HuH-7 (cell line): ENCODE results near the gene FGF12.

ENCODE experiments used
- DNase-seq: peaks from one replicate; pipeline ENCODE4 v3.0.0; 2011; ENCODE audit warnings: low spot score

FGF12 gene

GRCh38 chr3:192186498-192186897 is 540.8 kb downstream of the FGF12 start:
- no peak for DNase-seq

DNA sequence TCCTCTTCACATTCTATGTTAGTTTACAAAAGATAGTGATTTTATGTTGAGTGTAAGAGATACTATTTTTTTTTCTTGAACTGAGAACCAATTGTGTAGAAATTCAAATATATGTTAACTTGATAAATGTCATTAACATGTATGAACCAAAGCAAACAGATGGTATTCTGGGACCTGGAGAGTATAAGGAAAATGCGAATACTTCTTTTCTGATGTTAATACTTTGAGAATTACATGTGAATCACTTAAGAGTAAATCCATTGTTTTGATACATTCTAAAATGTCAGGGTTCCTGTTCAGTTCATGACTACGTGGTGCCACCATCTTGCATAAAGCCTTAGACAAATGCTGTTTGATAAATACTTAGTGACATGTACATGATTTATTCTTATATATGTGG is 541.3 kb downstream of the FGF12 start:
- DNase-seq, result no peak

- no peak for DNase-seq
These were observed 544.2 kb downstream of the FGF12 start for GRCh38 chr3:192183109-192183508.

- no peak for DNase-seq
These were observed 546.2 kb downstream of the FGF12 start for GRCh38 chr3:192181151-192181550.

DNA sequence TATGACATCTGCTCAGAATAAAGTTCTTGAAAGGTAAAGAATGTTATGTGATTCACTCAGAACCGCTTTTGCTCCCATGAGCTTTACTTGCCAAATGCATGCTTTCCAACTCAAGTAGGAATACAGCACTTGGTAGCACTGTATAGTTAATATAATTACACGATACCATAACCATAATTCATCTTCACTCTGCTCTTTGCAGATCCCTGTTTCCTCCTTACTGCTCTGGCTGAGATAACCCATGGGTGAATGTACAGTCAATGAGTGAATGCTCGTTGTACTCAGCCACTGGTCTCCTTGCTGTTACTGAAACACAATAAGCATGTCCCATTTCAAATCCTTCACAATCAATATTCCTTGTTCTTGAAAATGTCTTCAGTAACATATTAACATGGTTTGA is 550.0 kb downstream of the FGF12 start:
- DNase-seq, result no peak

- no peak for DNase-seq
These were observed 553.1 kb downstream of the FGF12 start for GRCh38 chr3:192174283-192174682.

DNA sequence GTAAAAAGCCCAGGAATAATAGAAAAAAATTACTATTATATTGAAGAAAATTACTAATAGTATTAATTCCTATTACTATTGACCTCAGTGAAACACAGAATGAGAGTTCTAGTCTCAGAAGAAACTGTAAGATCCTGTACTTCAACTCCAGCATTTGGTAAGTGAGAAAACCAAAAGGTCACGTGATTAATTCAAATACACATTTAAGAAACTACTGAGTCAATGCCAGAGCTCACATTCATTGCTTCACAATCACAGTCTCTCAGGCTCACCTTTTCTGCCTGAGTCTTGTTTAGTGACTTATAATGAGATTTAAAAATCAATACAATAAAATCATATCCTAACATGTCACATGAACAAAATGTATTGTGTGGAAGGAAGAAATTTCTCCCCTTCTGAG is 556.1 kb downstream of the FGF12 start:
- DNase-seq, result no peak

DNA sequence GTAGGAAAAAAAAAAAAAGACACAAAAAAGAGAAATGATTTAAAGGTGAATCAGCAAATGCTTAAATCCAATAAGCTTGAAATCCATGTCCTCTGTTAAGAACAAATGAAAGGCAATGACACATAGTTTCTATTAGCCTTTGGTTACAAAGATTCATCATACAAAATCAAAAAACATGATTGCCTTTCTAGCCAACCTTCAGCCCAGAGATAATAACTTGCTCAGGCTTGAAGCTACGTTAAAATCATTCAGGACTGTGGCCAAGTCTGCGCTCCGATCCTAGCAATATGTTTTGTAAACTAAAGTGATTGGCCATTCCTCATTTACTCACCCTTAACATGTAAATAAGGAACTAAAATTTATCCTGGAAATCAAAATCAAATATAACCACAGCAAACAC is 556.7 kb downstream of the FGF12 start:
- no peak for DNase-seq

GRCh38 chr3:192170031-192170430 is 557.3 kb downstream of the FGF12 start:
- DNase-seq, result no peak

GRCh38 chr3:192169332-192169915 is 557.9 kb downstream of the FGF12 start:
- DNase-seq, result no peak

- no peak for DNase-seq
These were observed 559.1 kb downstream of the FGF12 start for GRCh38 chr3:192168202-192168601.

DNA sequence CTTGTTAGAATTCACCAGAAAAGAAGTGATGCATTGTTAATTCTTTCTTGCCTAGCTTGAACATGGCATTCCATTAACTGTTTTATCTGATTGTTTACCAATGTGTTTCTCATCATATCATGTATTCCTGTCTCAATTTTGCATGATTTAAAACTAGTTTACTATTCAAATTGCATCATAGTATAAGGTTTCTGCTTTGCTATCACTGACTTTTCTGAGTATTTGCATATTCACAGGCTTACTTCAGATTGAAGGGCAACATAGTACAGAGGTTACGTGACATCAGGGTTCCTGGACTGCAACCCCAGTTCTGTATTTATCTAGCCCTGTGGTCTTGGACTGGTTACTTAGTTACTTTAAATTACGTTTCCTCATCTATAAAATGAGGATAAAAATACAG is 561.8 kb downstream of the FGF12 start:
- DNase-seq, result no peak

DNA sequence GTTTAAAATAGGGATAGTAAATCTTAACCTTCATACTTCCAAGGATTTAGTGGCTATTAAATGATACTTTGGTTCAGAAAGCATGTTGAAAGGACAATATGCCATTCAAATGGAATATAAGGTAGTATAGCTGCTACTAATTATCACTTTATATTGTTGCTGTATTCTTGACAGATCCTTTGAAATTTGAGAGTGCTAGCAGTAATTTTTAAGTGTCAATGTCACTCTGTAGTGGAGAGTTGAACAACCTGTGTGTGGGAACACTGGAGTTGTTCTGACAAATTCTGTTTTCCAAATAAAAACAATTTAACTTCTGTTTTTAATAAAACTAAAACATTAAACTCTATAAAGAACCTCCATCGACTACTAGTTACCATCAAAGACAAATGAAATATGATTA is 565.7 kb downstream of the FGF12 start:
- DNase-seq, result no peak

- DNase-seq, result no peak
These were observed 571.0 kb downstream of the FGF12 start for GRCh38 chr3:192156382-192156781.

GRCh38 chr3:192155194-192155593 is 572.1 kb downstream of the FGF12 start:
- DNase-seq, result no peak

GRCh38 chr3:192133271-192133670 is 594.1 kb downstream of the FGF12 start:
- DNase-seq, result no peak

DNA sequence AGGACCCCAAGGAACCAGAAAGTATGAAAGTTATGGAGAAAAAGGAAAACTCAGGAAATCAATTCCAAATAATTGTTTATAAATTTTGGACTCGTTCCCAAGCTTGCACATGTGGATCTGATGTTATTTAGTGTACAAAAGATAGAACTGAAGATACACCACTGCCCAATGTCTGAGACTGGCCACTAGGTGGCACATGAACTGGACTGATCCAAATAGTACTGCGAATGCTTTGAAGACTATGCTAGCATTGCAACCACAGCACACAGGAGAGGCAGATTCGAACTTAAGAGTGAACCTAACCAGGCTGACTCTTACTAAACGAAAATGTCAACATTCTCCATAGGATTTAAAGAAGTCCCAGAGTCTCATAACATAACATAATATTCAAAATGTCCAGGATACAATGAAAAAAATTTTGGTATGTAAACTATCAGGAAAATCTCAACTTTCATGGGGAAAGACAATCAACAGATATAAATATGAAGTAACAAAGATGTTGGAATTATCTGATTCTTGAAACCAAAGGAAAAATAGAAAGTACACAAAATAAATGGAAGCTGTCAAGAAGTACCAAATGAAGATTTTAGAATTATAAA is 596.7 kb downstream of the FGF12 start:
- peak; percentile 47 for DNase-seq

DNA sequence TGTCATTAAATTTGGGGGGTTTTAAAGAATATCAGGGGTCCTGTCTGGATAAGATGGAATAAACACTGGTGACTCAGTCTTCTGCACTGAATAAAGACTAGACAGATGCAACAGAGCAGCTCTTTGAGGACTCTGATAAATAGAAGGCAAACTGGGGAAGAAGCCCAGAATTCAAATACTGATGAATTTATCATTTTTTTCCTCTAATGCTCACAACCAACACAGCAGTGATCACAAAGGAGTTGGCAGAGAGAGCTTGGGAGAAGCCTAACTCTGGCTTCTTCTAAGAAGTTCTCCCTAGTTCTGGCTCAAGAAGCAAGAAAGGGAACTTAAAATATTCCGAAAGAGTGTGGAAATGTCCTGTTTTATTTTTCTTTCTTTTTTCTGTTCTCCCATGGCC is 597.8 kb downstream of the FGF12 start:
- no peak for DNase-seq

DNA sequence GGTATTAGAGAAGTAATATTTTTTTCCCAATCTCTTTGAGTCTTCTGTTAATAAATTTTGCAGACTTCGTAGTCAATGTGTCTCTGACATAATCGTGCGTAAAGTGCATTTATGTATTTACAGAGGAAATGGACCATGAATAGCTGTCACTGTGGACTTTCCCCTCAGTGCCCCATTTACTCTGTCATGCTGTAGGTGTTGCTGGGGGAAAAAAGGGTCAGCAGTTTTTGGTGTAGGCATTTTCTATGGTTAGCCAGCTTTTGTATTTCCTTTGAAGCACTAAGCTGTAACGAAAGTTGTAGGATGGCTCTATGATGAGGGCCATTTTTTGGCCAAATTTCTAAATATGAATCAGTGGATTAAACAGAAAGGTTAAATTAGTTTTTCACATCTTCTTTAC is 598.4 kb downstream of the FGF12 start:
- DNase-seq, result peak; percentile 20

DNA sequence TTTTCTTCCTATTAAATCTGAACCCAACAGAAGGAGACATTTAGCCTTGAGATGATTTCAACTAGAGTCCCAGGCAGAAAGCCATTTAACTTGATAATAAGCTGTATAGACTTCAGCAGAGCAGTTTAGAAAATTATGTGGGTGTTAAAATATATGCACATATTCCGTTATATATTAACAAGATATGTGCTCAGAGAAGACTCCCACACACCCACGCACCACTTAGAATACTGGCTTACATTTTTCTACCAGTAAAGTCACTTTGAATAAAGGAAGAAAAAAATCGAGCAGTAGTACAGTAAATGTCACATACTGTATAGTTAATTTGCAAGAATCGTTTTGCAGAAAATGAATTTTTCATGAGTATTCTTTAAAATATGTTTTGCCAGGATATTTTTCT is 599.3 kb downstream of the FGF12 start:
- no peak for DNase-seq

DNA sequence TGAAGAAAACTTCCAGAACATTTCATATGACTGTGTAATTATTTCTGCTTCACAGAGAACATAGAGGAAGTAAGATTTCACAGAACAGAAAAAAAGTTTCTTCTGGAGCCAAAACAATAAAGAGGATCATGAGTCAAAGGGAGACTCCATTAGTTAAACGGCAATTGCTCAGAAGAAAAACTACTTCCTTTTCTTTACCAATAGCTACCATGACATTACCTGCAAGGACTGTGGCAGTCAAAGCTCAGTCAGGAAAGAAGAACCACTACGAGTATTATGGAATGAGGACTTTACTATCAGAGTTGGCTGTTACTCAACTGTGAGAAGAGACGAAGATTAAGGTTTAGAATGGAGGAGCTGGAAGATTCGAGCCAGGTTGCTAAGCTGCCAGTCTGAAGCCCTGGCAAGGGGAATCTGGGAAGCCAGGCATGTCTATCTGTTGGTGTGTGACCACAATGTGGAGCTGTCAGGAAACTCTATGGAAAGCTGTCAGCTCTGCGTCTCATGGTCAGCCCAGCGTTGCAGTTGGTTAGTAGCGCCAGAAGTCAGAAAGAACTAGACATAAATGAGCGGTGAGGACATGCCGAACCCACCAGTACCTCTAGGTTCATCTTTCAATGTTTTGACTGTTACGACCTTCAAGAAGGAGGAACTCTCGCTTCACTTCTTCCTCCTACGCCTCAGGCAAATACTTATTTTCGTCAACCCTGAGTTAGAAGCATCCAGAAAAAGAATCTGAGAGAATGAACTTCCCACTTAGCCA is 604.3 kb downstream of the FGF12 start:
- DNase-seq, result no peak

GRCh38 chr3:192121923-192122322 is 605.4 kb downstream of the FGF12 start:
- DNase-seq, result no peak

- no peak for DNase-seq
These were observed 618.5 kb downstream of the FGF12 start for GRCh38 chr3:192108820-192109219.

DNA sequence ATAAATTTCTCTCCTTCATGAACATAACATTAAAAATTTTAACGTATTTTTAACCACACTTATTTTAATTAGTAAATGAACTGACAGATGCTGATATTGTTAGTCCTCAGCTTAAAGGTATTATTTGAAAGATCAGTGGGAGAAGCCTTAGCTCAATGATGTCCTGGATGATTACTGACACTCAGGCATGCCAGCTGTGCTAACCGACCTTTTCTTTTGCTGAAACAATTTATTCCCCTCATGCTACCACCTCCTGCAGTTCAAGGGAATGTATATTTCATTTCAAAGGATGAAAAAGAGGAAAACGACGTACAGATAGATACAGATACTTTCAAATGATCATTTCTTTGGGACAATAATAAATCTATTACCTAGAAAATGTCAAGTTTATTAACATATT is 620.8 kb downstream of the FGF12 start:
- DNase-seq, result no peak
